K562 (cell line): ENCODE measurements around the gene UBE3B. TPM values are rescaled to one million over a fixed set of nuclear protein-coding genes. Genes with fewer than 3 reads are reported as not detected.

Experiments
- CBX3 ChIP-seq, 2 experiments: IDR thresholded peaks; 1 replicate in 1 of 2; 2 replicates in 1 of 2; pipeline ENCODE4 v1.6.1; 2012; ENCODE audit warnings: inconsistent platforms in 2 of 2, low read length in 2 of 2, borderline replicate concordance in 1 of 2, control low read depth in 1 of 2
- polyA plus RNA-seq, 8 experiments: library from polyadenylated mRNA; depleted of rRNA in 4 of 8; stranded (reverse) in 5 of 8; unstranded in 3 of 8; fragments of >200 nt; fragmentation: Nextera tagmentation in 2 of 8; fragmentation: Illumina TruSeq in 1 of 8; extraction: Ambion mirVana in 2 of 8; extraction: Trizol in 1 of 8; gene quantifications; 2 replicates each; pipeline versions ENCODE4 v1.2.1 to v1.2.3, GENCODE V29; 2011 to 2014; ENCODE audit warnings: inconsistent platforms in 1 of 8, missing spikeins in 1 of 8
- total RNA-seq, 7 experiments: library from RNA; depleted of rRNA in 6 of 7; stranded (reverse); fragments of >200 nt in 6 of 7; fragmentation: Illumina TruSeq in 2 of 7; extraction: Trizol in 2 of 7; gene quantifications; 2 replicates each; pipeline versions ENCODE4 v1.2.1 to v1.2.3, GENCODE V29; 2011 to 2021; ENCODE audit warnings: low replicate concordance in 1 of 7
- TF ChIP-seq, protein P1 (sequence below), 2 experiments: fragments of 450-650 bp; IDR thresholded peaks; 2 replicates each; pipeline ENCODE4 v1.6.1; 2016; ENCODE audit warnings: mild to moderate bottlenecking in 2 of 2, borderline replicate concordance in 1 of 2, low read depth in 1 of 2, moderate library complexity in 1 of 2

Gene UBE3B
- total and polyA plus RNA-seq, 9 of the 15 experiments (the other 6 are each of a cell fraction or from before 2014, with no cell fraction given): 7.6 to 23.6 (median 15.5) TPM

DNA sequence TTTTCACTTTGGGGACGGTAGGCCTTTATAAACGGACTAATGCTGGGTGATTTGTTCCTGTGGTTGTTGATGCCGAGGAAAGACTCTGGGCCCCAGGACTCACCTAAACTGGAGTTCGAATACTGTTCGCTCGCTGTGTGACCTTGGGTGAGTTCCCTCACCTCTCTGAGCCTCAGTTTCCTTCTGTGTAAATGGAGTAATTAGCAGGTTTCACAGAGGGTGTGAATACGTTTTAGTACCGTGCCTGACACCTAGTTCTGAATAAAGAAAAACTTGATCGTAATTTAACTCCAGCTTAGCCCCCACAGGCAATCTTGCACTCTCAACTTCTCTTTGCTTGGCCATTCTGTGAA, 505 bp downstream of the UBE3B start (continued):
- TF ChIP-seq, protein P1, sequence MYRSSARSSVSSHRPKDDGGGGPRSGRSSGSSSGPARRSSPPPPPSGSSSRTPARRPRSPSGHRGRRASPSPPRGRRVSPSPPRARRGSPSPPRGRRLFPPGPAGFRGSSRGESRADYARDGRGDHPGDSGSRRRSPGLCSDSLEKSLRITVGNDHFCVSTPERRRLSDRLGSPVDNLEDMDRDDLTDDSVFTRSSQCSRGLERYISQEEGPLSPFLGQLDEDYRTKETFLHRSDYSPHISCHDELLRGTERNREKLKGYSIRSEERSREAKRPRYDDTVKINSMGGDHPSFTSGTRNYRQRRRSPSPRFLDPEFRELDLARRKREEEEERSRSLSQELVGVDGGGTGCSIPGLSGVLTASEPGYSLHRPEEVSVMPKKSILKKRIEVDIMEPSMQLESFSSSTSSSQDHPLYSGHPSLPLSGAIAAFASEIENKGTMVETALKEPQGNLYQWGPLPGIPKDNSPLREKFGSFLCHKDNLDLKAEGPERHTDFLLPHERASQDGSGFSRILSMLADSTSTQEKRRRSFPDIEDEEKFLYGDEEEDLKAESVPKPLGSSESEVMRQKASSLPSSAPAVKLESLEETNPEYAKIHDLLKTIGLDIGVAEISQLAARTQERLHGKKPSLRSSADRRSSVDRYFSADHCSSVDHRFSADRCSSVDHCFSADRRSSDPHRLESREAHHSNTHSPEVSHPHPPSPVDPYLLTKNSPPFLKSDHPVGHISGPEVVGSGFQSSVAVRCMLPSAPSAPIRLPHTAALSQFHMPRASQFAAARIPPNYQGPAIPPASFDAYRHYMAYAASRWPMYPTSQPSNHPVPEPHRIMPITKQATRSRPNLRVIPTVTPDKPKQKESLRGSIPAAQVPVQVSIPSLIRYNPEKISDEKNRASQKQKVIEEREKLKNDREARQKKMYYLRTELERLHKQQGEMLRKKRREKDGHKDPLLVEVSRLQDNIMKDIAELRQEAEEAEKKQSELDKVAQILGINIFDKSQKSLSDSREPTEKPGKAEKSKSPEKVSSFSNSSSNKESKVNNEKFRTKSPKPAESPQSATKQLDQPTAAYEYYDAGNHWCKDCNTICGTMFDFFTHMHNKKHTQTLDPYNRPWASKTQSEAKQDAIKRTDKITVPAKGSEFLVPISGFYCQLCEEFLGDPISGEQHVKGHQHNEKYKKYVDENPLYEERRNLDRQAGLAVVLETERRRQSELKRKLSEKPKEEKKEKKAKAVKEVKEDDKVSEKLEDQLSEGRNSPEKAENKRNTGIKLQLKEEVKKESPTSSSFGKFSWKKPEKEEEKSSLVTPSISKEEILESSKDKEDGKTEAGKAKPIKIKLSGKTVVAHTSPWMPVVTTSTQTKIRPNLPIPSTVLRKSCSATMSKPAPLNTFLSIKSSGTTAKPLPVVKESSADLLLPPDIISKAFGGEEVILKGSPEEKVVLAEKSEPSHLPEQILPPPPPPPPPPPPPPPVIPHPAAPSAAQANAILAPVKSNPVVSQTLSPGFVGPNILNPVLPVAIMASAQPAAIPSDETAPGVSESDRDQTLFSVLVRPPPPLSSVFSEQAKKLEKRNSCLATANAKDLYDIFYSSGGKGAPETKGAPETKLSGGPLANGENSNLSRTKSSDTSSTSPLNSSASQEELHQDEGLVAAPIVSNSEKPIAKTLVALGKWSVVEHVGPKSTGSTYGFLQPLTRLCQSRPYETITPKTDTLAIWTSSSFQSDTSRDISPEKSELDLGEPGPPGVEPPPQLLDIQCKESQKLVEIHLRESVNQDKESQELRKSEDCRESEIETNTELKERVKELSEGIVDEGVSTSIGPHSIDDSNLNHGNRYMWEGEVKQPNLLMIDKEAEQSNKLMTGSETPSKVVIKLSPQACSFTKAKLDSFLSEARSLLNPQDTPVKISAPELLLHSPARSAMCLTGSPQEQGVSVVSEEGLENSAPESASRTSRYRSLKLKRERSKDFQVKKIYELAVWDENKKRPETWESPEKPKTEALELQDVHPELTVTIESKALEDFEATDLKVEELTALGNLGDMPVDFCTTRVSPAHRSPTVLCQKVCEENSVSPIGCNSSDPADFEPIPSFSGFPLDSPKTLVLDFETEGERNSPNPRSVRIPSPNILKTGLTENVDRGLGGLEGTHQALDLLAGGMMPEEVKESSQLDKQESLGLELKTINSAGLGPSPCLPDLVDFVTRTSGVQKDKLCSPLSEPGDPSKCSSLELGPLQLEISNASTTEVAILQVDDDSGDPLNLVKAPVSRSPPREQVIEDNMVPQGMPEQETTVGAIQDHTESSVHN (IDR thresholded peaks at IDR 0.05; ENCODE audit: borderline replicate concordance in 1 of 2, low read depth in 1 of 2): no peak
- TF ChIP-seq CBX3 (IDR thresholded peaks at IDR 0.05; ENCODE audit: borderline replicate concordance in 1 of 2, low read length in 2 of 2): no peak
